ENCODE measurements around the gene ARAP3.

ARAP3 gene

DNA sequence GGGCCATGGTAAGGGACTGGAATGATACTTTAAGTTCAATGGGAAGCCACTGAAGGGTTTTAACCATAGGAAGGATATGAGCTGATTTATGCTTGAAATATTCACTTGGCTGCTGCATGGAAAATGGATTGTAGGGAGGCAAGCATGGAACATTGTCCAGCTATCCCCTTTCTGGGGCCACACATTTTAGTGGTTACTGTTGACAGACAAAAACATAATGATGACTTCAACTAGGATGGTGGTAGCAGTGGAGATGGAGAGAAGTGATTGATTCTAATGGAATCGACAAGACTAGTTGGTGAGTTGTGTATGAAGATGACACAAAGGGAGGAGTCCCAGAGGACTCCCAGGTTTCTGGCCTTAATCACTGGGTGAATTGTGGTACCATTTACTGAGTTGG is 24.6 kb downstream of the ARAP3 start:
- H3K4me3 ChIP-seq (ENCODE audit: low read length): no peak overlapping the region
- H3K36me3 ChIP-seq (ENCODE audit: control insufficient read depth, insufficient read depth, low read length): peaks cover 4% of the 10 kb centered on the region
- H3K27ac ChIP-seq (ENCODE audit: low read depth, low read length): no peak overlapping the region
- H3K9ac ChIP-seq (ENCODE audit: low read length): no peak overlapping the region
- no peaks in the 10 kb centered on the region for H3K4me1 ChIP-seq (ENCODE audit: control insufficient read depth, insufficient read depth, low read length)
- H3K27me3 ChIP-seq (ENCODE audit: control insufficient read depth, insufficient read depth, low read length): no peaks in the 10 kb centered on the region

GRCh38 chr5:141656396-141656795 is 25.6 kb downstream of the ARAP3 start:
- Histone ChIP-seq H3K36me3 (ENCODE audit: control insufficient read depth, insufficient read depth, low read length) (peaks cover 4% of the 10 kb centered on the region), H3K9ac (ENCODE audit: low read length) (no peak overlapping the region), H3K4me1 (ENCODE audit: control insufficient read depth, insufficient read depth, low read length) (no peaks in the 10 kb centered on the region)

GRCh38 chr5:141655020-141655419 is 27.0 kb downstream of the ARAP3 start:
- Histone ChIP-seq H3K4me3 (ENCODE audit: low read length) (no peak overlapping the region), H3K36me3 (ENCODE audit: control insufficient read depth, insufficient read depth, low read length) (peaks cover 4% of the 10 kb centered on the region), H3K27me3 (ENCODE audit: control insufficient read depth, insufficient read depth, low read length) (no peaks in the 10 kb centered on the region), H3K9ac (ENCODE audit: low read length) (no peak overlapping the region), H3K4me1 (ENCODE audit: control insufficient read depth, insufficient read depth, low read length) (no peaks in the 10 kb centered on the region), H3K27ac (ENCODE audit: low read depth, low read length) (no peak overlapping the region)

More at GRCh38 chr5:141656396-141656795, 25.6 kb downstream of the ARAP3 start:
- Histone ChIP-seq H3K4me3 (ENCODE audit: low read length) (no peak overlapping the region), H3K27ac (ENCODE audit: low read depth, low read length) (no peak overlapping the region), H3K27me3 (ENCODE audit: control insufficient read depth, insufficient read depth, low read length) (no peaks in the 10 kb centered on the region)

GRCh38 chr5:141654298-141654697 is 27.7 kb downstream of the ARAP3 start:
- no peak overlapping the region for H3K27ac ChIP-seq (ENCODE audit: low read depth, low read length)
- peaks cover 4% of the 10 kb centered on the region for H3K36me3 ChIP-seq (ENCODE audit: control insufficient read depth, insufficient read depth, low read length)
- H3K9ac ChIP-seq (ENCODE audit: low read length): no peak overlapping the region
- no peaks in the 10 kb centered on the region for H3K4me1 ChIP-seq (ENCODE audit: control insufficient read depth, insufficient read depth, low read length)
- H3K27me3 ChIP-seq (ENCODE audit: control insufficient read depth, insufficient read depth, low read length): no peaks in the 10 kb centered on the region
- H3K4me3 ChIP-seq (ENCODE audit: low read length): no peak overlapping the region

DNA sequence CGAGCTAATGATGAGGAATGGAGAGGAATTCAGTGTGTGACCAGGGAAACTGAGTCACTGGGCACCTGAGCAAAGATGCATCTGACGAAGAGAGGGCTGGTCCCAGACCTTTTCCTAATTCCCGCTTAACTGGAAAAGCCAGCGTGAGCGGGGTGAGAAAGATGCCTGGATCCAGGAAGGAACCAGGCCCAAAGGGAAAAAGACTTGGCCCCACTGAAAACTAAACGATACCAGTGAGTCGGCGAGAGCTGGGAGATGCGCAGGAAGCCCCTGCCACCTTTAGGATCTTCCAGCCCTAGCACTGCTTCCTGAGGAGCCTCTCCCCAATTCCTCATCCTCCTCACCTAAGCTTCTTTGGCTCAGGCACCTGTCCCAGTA is 30.3 kb downstream of the ARAP3 start:
- Histone ChIP-seq H3K27ac (ENCODE audit: low read depth, low read length) (no peak overlapping the region), H3K4me3 (ENCODE audit: low read length) (peak overlapping the region; percentile 72), H3K9ac (ENCODE audit: low read length) (no peak overlapping the region), H3K4me1 (ENCODE audit: control insufficient read depth, insufficient read depth, low read length) (no peaks in the 10 kb centered on the region), H3K27me3 (ENCODE audit: control insufficient read depth, insufficient read depth, low read length) (no peaks in the 10 kb centered on the region), H3K36me3 (ENCODE audit: control insufficient read depth, insufficient read depth, low read length) (peaks cover 7% of the 10 kb centered on the region)

DNA sequence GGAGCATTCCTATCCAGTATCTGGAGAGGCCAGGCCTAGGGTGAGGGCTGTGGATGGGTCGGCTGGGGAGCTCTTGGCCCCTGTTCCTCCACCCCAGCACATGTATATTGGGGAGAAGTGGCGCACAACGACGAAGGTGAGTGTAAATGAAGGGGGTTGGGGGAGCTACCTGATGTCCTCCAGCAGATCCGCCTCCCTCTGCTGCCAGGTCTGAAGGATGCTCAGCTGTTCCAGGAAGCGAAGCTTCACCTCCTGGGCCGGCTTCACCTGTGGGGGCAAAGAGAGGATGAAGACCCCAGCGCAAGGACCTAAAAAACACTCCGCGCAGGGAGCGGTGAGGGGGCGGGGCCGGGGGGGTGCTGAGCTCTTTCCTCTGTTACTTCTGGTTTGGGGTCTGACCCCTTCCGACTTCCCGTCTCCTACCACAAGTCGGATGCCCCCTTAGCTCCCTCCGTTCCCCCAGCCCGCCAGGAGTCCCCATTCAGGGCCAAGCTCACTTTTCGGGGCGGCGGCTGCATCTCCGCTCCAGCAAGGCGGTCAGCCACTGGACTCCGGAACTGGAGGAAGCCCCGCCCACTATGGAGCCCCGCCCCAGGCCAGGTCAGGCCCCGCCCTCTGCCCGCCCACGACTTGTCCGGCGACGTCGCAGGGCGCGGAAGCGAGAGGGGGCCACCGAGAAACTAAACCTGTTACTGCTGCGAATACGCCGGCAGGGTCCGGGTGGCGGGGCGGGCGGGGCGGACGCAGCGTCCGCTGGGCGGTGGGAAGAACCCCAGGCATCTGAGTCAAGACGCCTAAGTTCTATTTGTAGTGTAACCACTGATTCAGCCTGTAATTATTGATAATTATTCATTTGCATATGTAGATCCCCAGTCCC is 30.9 kb downstream of the ARAP3 start, which contains the start of gene FCHSD1:
FCHSD1 (minus strand) TSS at position 568 of the 877 bp plus-strand sequence; CDS start at position 518, 50 bp downstream.
- H3K27ac ChIP-seq (ENCODE audit: low read depth, low read length): no peak within 1 kb of the TSS
- H3K9ac ChIP-seq (ENCODE audit: low read length): no peak within 1 kb of the TSS

GRCh38 chr5:141649972-141650371 is 32.1 kb downstream of the ARAP3 start:
- Histone ChIP-seq H3K4me3 (ENCODE audit: low read length) (no peak overlapping the region), H3K27ac (ENCODE audit: low read depth, low read length) (no peak overlapping the region), H3K36me3 (ENCODE audit: control insufficient read depth, insufficient read depth, low read length) (peaks cover 7% of the 10 kb centered on the region), H3K9ac (ENCODE audit: low read length) (no peak overlapping the region), H3K4me1 (ENCODE audit: control insufficient read depth, insufficient read depth, low read length) (no peaks in the 10 kb centered on the region), H3K27me3 (ENCODE audit: control insufficient read depth, insufficient read depth, low read length) (no peaks in the 10 kb centered on the region)

More for the DNA sequence above, 30.9 kb downstream of the ARAP3 start, which contains the start of gene FCHSD1:
- Histone ChIP-seq H3K4me3 (ENCODE audit: low read length) (peak within 1 kb of the TSS; percentile 72), H3K36me3 (ENCODE audit: control insufficient read depth, insufficient read depth, low read length) (peaks cover 8% of the 10 kb centered on the region), H3K27me3 (ENCODE audit: control insufficient read depth, insufficient read depth, low read length) (no peaks in the 10 kb centered on the region), H3K4me1 (ENCODE audit: control insufficient read depth, insufficient read depth, low read length) (no peaks in the 10 kb centered on the region)

DNA sequence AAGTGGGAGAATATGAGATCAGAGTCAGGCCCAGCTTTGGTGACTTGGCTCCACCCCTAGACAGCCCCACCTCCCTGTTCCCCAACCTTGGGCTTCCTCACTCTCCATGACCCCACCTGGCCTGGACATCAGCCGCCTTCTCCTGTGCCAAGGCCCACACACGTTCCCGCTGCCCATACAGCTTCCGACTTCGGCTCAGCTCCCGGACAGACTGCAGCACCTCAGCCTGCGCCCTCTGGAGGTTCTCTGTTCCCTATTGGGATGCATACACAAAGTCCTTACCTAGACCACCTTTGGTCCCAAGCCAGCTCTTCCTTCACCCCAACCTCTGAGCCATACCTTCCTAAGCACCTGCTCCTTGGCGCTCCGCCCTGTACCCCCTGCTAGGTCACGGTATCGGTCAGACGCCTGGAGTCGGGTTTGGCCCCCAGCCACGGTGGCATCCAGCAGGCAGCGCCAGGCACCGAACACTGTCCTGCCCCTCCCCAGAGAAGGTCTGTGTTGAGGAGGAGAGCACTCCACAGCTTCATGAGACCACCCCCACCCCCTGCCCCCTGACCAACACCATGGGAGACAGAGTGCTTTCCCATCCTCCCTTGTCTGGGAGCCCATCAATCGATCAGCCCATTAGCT is 32.9 kb downstream of the ARAP3 start:
- peaks cover 7% of the 10 kb centered on the region for H3K36me3 ChIP-seq (ENCODE audit: control insufficient read depth, insufficient read depth, low read length)
- H3K4me3 ChIP-seq (ENCODE audit: low read length): no peak overlapping the region
- H3K27ac ChIP-seq (ENCODE audit: low read depth, low read length): no peak overlapping the region
- no peak overlapping the region for H3K9ac ChIP-seq (ENCODE audit: low read length)
- H3K4me1 ChIP-seq (ENCODE audit: control insufficient read depth, insufficient read depth, low read length): no peaks in the 10 kb centered on the region
- no peaks in the 10 kb centered on the region for H3K27me3 ChIP-seq (ENCODE audit: control insufficient read depth, insufficient read depth, low read length)

GRCh38 chr5:141647851-141648250 is 34.2 kb downstream of the ARAP3 start:
- Histone ChIP-seq H3K36me3 (ENCODE audit: control insufficient read depth, insufficient read depth, low read length) (peaks cover 7% of the 10 kb centered on the region), H3K27me3 (ENCODE audit: control insufficient read depth, insufficient read depth, low read length) (no peaks in the 10 kb centered on the region), H3K9ac (ENCODE audit: low read length) (no peak overlapping the region), H3K27ac (ENCODE audit: low read depth, low read length) (no peak overlapping the region), H3K4me3 (ENCODE audit: low read length) (no peak overlapping the region), H3K4me1 (ENCODE audit: control insufficient read depth, insufficient read depth, low read length) (no peaks in the 10 kb centered on the region)

GRCh38 chr5:141647242-141647641 is 34.8 kb downstream of the ARAP3 start:
- no peak overlapping the region for H3K4me3 ChIP-seq (ENCODE audit: low read length)
- no peaks in the 10 kb centered on the region for H3K4me1 ChIP-seq (ENCODE audit: control insufficient read depth, insufficient read depth, low read length)
- peaks cover 7% of the 10 kb centered on the region for H3K36me3 ChIP-seq (ENCODE audit: control insufficient read depth, insufficient read depth, low read length)
- no peak overlapping the region for H3K27ac ChIP-seq (ENCODE audit: low read depth, low read length)
- H3K27me3 ChIP-seq (ENCODE audit: control insufficient read depth, insufficient read depth, low read length): no peaks in the 10 kb centered on the region
- no peak overlapping the region for H3K9ac ChIP-seq (ENCODE audit: low read length)

- Histone ChIP-seq H3K27ac (ENCODE audit: low read depth, low read length) (no peak overlapping the region), H3K4me3 (ENCODE audit: low read length) (no peak overlapping the region), H3K27me3 (ENCODE audit: control insufficient read depth, insufficient read depth, low read length) (no peaks in the 10 kb centered on the region), H3K9ac (ENCODE audit: low read length) (no peak overlapping the region), H3K4me1 (ENCODE audit: control insufficient read depth, insufficient read depth, low read length) (no peaks in the 10 kb centered on the region), H3K36me3 (ENCODE audit: control insufficient read depth, insufficient read depth, low read length) (peaks cover 7% of the 10 kb centered on the region)
Measured at GRCh38 chr5:141646026-141646425, 36.0 kb downstream of the ARAP3 start.

DNA sequence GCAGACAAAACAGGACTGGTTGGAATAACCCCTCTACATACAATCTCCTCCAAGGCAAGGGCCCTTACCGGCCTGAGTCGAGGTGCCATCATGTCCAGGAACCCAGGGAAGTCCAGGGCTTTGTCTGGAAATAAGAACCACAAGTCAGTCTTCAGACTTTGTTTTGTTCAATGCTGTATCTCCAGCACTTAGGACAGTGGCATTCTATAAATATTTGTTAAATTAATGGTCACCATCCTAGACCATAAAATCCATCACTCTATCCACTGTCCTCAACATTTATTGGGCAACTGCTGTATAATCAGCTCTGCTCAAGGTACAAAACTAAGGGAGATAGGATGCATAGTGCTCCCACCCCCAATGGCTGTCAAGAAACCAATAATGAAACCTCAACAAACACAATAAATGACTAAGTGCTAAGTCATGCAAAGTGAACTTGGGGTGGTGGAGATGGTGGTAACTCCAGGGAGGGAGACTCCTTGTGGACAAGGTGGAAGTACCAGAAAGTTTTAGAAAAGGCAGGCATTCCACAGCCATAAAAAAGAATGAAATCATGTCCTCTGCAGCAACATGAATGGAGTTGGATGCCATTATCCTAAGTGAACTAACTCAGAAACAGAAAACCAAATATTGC is 40.3 kb downstream of the ARAP3 start:
- H3K4me1 ChIP-seq (ENCODE audit: control insufficient read depth, insufficient read depth, low read length): peaks cover 6% of the 10 kb centered on the region
- H3K4me3 ChIP-seq (ENCODE audit: low read length): no peak overlapping the region
- H3K27me3 ChIP-seq (ENCODE audit: control insufficient read depth, insufficient read depth, low read length): no peaks in the 10 kb centered on the region
- H3K27ac ChIP-seq (ENCODE audit: low read depth, low read length): no peak overlapping the region
- peaks cover 4% of the 10 kb centered on the region for H3K36me3 ChIP-seq (ENCODE audit: control insufficient read depth, insufficient read depth, low read length)
- no peak overlapping the region for H3K9ac ChIP-seq (ENCODE audit: low read length)

Data from rectal smooth muscle tissue (tissue), 1 donor.